ENCODE data around the gene CYP2W1. TPM values are rescaled to one million over a fixed set of nuclear protein-coding genes. Genes with fewer than 3 reads are reported as not detected.

The CYP2W1 gene
- total RNA-seq, 2 donors from 2014 or later: not detected

GRCh38 chr7:986766-987751 is 4.1 kb downstream of the CYP2W1 start:
- ATAC-seq (no peak), DNase-seq (ENCODE audit: low spot score in 2 of 2) (no peak)
- no peak overlapping the region for H3K27ac Mint-ChIP-seq
- no peaks in the 10 kb centered on the region for H3K36me3 Mint-ChIP-seq
- no peaks in the 10 kb centered on the region for H3K9me3 Mint-ChIP-seq

GRCh38 chr7:987909-988308 is 4.9 kb downstream of the CYP2W1 start:
- H3K27ac Mint-ChIP-seq: no peak overlapping the region
- H3K36me3 Mint-ChIP-seq: no peaks in the 10 kb centered on the region
- no peak for ATAC-seq
- DNase-seq (ENCODE audit: low spot score in 2 of 2): no peak
- H3K9me3 Mint-ChIP-seq: no peaks in the 10 kb centered on the region

- no peak for ATAC-seq
- Mint-ChIP-seq H3K9me3 (no peaks in the 10 kb centered on the region), H3K27ac (no peak overlapping the region), H3K36me3 (no peaks in the 10 kb centered on the region)
- DNase-seq (ENCODE audit: low spot score in 2 of 2): no peak
Measured at GRCh38 chr7:988426-988911, 5.5 kb downstream of the CYP2W1 start.

- DNase-seq (ENCODE audit: low spot score in 2 of 2): no peak
- H3K27ac Mint-ChIP-seq: no peak overlapping the region
- H3K9me3 Mint-ChIP-seq: no peaks in the 10 kb centered on the region
- no peaks in the 10 kb centered on the region for H3K36me3 Mint-ChIP-seq
- ATAC-seq: no peak
Measured at GRCh38 chr7:988963-989529, 6.1 kb downstream of the CYP2W1 start.

- no peaks in the 10 kb centered on the region for H3K36me3 Mint-ChIP-seq
- DNase-seq (ENCODE audit: low spot score in 2 of 2) (no peak), ATAC-seq (no peak)
- H3K9me3 Mint-ChIP-seq: no peaks in the 10 kb centered on the region
- H3K27ac Mint-ChIP-seq: no peak overlapping the region
Measured at GRCh38 chr7:990352-990932, 7.5 kb downstream of the CYP2W1 start.

GRCh38 chr7:990933-991728 is 8.2 kb downstream of the CYP2W1 start:
- no peak for DNase-seq (ENCODE audit: low spot score in 2 of 2)
- H3K36me3 Mint-ChIP-seq: no peaks in the 10 kb centered on the region
- H3K27ac Mint-ChIP-seq: no peak overlapping the region
- H3K9me3 Mint-ChIP-seq: no peaks in the 10 kb centered on the region
- no peak for ATAC-seq

GRCh38 chr7:991729-992656 is 9.0 kb downstream of the CYP2W1 start:
- H3K27ac Mint-ChIP-seq: no peak overlapping the region
- ATAC-seq: no peak
- no peak for DNase-seq (ENCODE audit: low spot score in 2 of 2)
- H3K36me3 Mint-ChIP-seq: no peaks in the 10 kb centered on the region
- no peaks in the 10 kb centered on the region for H3K9me3 Mint-ChIP-seq

- H3K27ac Mint-ChIP-seq: no peak overlapping the region
- DNase-seq (ENCODE audit: low spot score in 2 of 2) (peak; percentile 90 to 93), ATAC-seq (peak; percentile 99)
- no peaks in the 10 kb centered on the region for H3K36me3 Mint-ChIP-seq
- no peaks in the 10 kb centered on the region for H3K9me3 Mint-ChIP-seq
Measured at GRCh38 chr7:992709-993607, 10.0 kb downstream of the CYP2W1 start.

GRCh38 chr7:994592-995308 is 11.8 kb downstream of the CYP2W1 start:
- no peak for ATAC-seq
- no peaks in the 10 kb centered on the region for H3K9me3 Mint-ChIP-seq
- no peaks in the 10 kb centered on the region for H3K36me3 Mint-ChIP-seq
- DNase-seq (ENCODE audit: low spot score in 2 of 2): no peak
- no peak overlapping the region for H3K27ac Mint-ChIP-seq

- H3K9me3 Mint-ChIP-seq: no peaks in the 10 kb centered on the region
- no peak for DNase-seq (ENCODE audit: low spot score in 2 of 2)
- ATAC-seq: no peak
- no peak overlapping the region for H3K27ac Mint-ChIP-seq
- H3K36me3 Mint-ChIP-seq: no peaks in the 10 kb centered on the region
Measured at GRCh38 chr7:995571-995970, 12.6 kb downstream of the CYP2W1 start.

- no peak for ATAC-seq
- Mint-ChIP-seq H3K36me3 (no peaks in the 10 kb centered on the region), H3K27ac (no peak overlapping the region), H3K9me3 (no peaks in the 10 kb centered on the region)
- no peak for DNase-seq (ENCODE audit: low spot score in 2 of 2)
Measured at GRCh38 chr7:996079-996872, 13.3 kb downstream of the CYP2W1 start.

- Mint-ChIP-seq H3K9me3 (no peaks in the 10 kb centered on the region), H3K27ac (no peak overlapping the region), H3K36me3 (no peaks in the 10 kb centered on the region)
- no peak for ATAC-seq
- no peak for DNase-seq (ENCODE audit: low spot score in 2 of 2)
Measured at GRCh38 chr7:997404-998395, 14.7 kb downstream of the CYP2W1 start.
